ENCODE measurements around the gene PEX7.

PEX7 gene

GRCh38 chr6:136962661-136963060 lies 140.3 kb downstream of the PEX7 start:
- no peak for TF ChIP-seq CTCF (IDR thresholded peaks at IDR 0.05; ENCODE audit: extremely low read depth, insufficient read depth, missing control alignments)
- no peak for DNase-seq (ENCODE audit: low spot score)
- in situ Hi-C loops (cut with MboI; ENCODE audit: low pct_unique_long_range_greater_than_20kb, low sequenced_read_pairs, unreplicated experiment): loop anchor here (25.0 kb wide), 1 partner anchor 675 kb away; no protein-coding TSS in a partner anchor

GRCh38 chr6:136963259-136963658 lies 140.9 kb downstream of the PEX7 start:
- in situ Hi-C loops (cut with MboI; ENCODE audit: low pct_unique_long_range_greater_than_20kb, low sequenced_read_pairs, unreplicated experiment): loop anchor here (25.0 kb wide), 1 partner anchor 674 kb away; no protein-coding TSS in a partner anchor
- no peak for TF ChIP-seq CTCF (IDR thresholded peaks at IDR 0.05; ENCODE audit: extremely low read depth, insufficient read depth, missing control alignments)
- no peak for DNase-seq (ENCODE audit: low spot score)

All from GM13977 (cell line).